Measurements from ENCODE around the gene JMY. TPM values are rescaled to one million over a fixed set of nuclear protein-coding genes. Genes with fewer than 3 reads are reported as not detected.
A peak's percentile ranks its signal among the peaks of the same experiment; 100 is the strongest.

Gene JMY
- total RNA-seq, 1 experiment from 2014 or later, result 11.3 TPM

DNA sequence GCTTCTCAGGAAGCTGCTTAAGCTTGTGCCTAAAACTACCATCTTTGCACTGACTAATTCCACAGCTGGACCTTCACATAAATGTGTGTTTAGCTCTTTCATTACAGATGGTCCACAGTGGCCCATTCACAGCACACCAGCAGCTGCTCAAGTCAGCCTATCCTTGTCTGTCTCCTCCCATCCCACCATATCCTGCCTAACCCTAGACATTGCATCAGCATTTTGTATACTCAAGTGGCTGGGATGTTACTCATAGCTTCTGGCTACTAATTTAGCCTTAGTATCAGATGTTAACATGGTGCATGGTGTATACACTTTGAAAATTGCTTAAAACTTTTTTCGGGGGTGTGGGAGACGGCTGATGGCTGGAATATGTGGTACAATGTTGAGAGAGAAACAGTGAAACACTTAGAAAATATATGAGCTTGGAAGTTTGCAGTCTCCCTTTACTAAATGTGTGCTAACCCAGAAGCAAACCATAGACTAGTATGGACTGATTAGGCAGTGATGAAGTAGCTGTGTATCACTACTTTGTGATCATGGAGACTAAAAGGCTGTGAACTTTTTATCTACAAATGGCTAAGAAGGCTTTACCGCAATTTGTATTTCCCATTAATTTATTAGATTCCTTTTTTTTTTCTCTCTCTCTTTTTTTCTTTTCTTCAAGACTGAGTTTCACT lies 83.1 kb downstream of the JMY start:
- ChIA-PET CTCF (no interaction called here), POLR2A (no interaction called here)
- Mint-ChIP-seq H3K36me3 (ENCODE audit: insufficient read depth, unreplicated experiment) (no peaks in the 10 kb centered on the region), H3K4me1 (ENCODE audit: low read depth, unreplicated experiment) (no peaks in the 10 kb centered on the region), H3K4me3 (ENCODE audit: unreplicated experiment) (no peak overlapping the region), H3K9me3 (ENCODE audit: unreplicated experiment) (no peaks in the 10 kb centered on the region), H3K27ac (ENCODE audit: unreplicated experiment) (peak overlapping the region; percentile 12), H3K27me3 (ENCODE audit: insufficient read depth, unreplicated experiment) (no peaks in the 10 kb centered on the region)
- peak in 1 of 2 experiments; percentile 4 for DNase-seq
- H3K36me3 ChIP-seq (ENCODE audit: control insufficient read depth, insufficient read depth, low read length), result no peaks in the 10 kb centered on the region
- intact Hi-C loops (cut with micrococcal nuclease; ENCODE audit: unreplicated experiment), result loop anchor here (2.0 kb wide), 1 partner anchor 52 kb away; no protein-coding TSS in a partner anchor
- TF ChIP-seq, protein P1, sequence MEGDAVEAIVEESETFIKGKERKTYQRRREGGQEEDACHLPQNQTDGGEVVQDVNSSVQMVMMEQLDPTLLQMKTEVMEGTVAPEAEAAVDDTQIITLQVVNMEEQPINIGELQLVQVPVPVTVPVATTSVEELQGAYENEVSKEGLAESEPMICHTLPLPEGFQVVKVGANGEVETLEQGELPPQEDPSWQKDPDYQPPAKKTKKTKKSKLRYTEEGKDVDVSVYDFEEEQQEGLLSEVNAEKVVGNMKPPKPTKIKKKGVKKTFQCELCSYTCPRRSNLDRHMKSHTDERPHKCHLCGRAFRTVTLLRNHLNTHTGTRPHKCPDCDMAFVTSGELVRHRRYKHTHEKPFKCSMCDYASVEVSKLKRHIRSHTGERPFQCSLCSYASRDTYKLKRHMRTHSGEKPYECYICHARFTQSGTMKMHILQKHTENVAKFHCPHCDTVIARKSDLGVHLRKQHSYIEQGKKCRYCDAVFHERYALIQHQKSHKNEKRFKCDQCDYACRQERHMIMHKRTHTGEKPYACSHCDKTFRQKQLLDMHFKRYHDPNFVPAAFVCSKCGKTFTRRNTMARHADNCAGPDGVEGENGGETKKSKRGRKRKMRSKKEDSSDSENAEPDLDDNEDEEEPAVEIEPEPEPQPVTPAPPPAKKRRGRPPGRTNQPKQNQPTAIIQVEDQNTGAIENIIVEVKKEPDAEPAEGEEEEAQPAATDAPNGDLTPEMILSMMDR (IDR thresholded peaks at IDR 0.05; ENCODE audit: insufficient read depth in 1 of 2, low read depth in 1 of 2, low read length in 1 of 2, severe bottlenecking in 1 of 2, unreplicated experiment in 1 of 2), result no peak
- H3K4me1 ChIP-seq, result no peaks in the 10 kb centered on the region
- no peaks in the 10 kb centered on the region for H3K27me3 ChIP-seq (replicated peaks; ENCODE audit: control insufficient read depth, insufficient read depth, low read length)
- no peaks in the 10 kb centered on the region for H3K9me3 ChIP-seq
- no peak overlapping the region for H3K4me3 ChIP-seq (ENCODE audit: low read depth, low read length)
- no TSS peak for BruUV-seq (replicated peaks)

DNA sequence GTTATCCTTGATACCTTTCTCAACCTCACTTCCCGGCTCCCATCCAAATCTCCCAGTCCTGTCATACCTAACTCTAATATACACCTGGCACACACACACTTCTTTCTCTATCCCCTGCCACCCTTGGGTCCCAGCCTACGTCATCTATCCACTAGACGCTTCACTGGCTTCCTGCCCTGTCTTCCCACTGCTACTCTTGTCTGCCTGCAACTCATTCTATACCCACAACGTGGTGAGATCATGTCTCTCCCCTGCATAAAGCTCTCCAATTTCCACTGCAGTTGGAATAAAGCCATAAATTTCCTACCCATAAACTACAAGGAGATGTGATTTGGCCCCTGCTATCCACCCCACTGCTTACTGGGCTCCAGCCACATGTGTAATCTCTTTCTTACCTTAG lies 93.5 kb downstream of the JMY start:
- Mint-ChIP-seq H3K36me3 (ENCODE audit: insufficient read depth, unreplicated experiment) (peaks cover 5% of the 10 kb centered on the region), H3K4me3 (ENCODE audit: unreplicated experiment) (no peak overlapping the region), H3K4me1 (ENCODE audit: low read depth, unreplicated experiment) (no peaks in the 10 kb centered on the region), H3K9me3 (ENCODE audit: unreplicated experiment) (no peaks in the 10 kb centered on the region), H3K27me3 (ENCODE audit: insufficient read depth, unreplicated experiment) (no peaks in the 10 kb centered on the region), H3K27ac (ENCODE audit: unreplicated experiment) (no peak overlapping the region)
- POLR2A ChIA-PET, result no interaction called here
- no TSS peak for BruUV-seq (replicated peaks)
- no peak for DNase-seq
- H3K4me1 ChIP-seq, result no peaks in the 10 kb centered on the region
- intact Hi-C loops (cut with micrococcal nuclease; ENCODE audit: unreplicated experiment), result loop anchor here (10.0 kb wide), 1 partner anchor 305 kb away; no protein-coding TSS in a partner anchor
- no peaks in the 10 kb centered on the region for H3K9me3 ChIP-seq
- no peak overlapping the region for H3K4me3 ChIP-seq (ENCODE audit: low read depth, low read length)
- H3K36me3 ChIP-seq (ENCODE audit: control insufficient read depth, insufficient read depth, low read length), result no peaks in the 10 kb centered on the region
- CTCF ChIA-PET, result no interaction called here
- TF ChIP-seq, protein P1 (IDR thresholded peaks at IDR 0.05; ENCODE audit: insufficient read depth in 1 of 2, low read depth in 1 of 2, low read length in 1 of 2, severe bottlenecking in 1 of 2, unreplicated experiment in 1 of 2), result no peak
- H3K27me3 ChIP-seq (replicated peaks; ENCODE audit: control insufficient read depth, insufficient read depth, low read length), result no peaks in the 10 kb centered on the region; the same call in 1 of the 2 replicates

GRCh38 chr5:79330071-79330470 lies 94.1 kb downstream of the JMY start:
- no peaks in the 10 kb centered on the region for H3K4me1 Mint-ChIP-seq (ENCODE audit: low read depth, unreplicated experiment)
- peaks cover 5% of the 10 kb centered on the region for H3K36me3 Mint-ChIP-seq (ENCODE audit: insufficient read depth, unreplicated experiment)
- TF ChIP-seq, protein P1 (IDR thresholded peaks at IDR 0.05; ENCODE audit: insufficient read depth in 1 of 2, low read depth in 1 of 2, low read length in 1 of 2, severe bottlenecking in 1 of 2, unreplicated experiment in 1 of 2), result no peak
- peak in 1 of 2 experiments; percentile 4 for DNase-seq
- H3K27me3 Mint-ChIP-seq (ENCODE audit: insufficient read depth, unreplicated experiment), result no peaks in the 10 kb centered on the region
- H3K27me3 ChIP-seq (replicated peaks; ENCODE audit: control insufficient read depth, insufficient read depth, low read length), result no peaks in the 10 kb centered on the region; the same call in 1 of the 2 replicates
- H3K9me3 Mint-ChIP-seq (ENCODE audit: unreplicated experiment), result no peaks in the 10 kb centered on the region
- POLR2A ChIA-PET, result no interaction called here
- no peak overlapping the region for H3K4me3 Mint-ChIP-seq (ENCODE audit: unreplicated experiment)
- intact Hi-C loops (cut with micrococcal nuclease; ENCODE audit: unreplicated experiment), result loop anchor here (5.0 kb wide), 1 partner anchor 198 kb away; no protein-coding TSS in a partner anchor
- H3K36me3 ChIP-seq (ENCODE audit: control insufficient read depth, insufficient read depth, low read length), result no peaks in the 10 kb centered on the region
- no peak overlapping the region for H3K4me3 ChIP-seq (ENCODE audit: low read depth, low read length)
- H3K9me3 ChIP-seq, result no peaks in the 10 kb centered on the region
- no TSS peak for BruUV-seq (replicated peaks)
- H3K27ac Mint-ChIP-seq (ENCODE audit: unreplicated experiment), result no peak overlapping the region
- CTCF ChIA-PET, result no interaction called here
- H3K4me1 ChIP-seq, result no peaks in the 10 kb centered on the region

Data from Caco-2 (cell line).